K562 (cell line): ENCODE measurements around the gene HAPSTR1. TPM values are rescaled to one million over a fixed set of nuclear protein-coding genes. Genes with fewer than 3 reads are reported as not detected.

Source experiments
- ATF1 ChIP-seq, 2 experiments: fragments of 450-650 bp in 1 of 2; IDR thresholded peaks; 2 replicates each; pipeline ENCODE4 v1.6.1; 2016; ENCODE audit warnings: missing compliant biosample characterization in 1 of 2, missing genetic modification characterization in 1 of 2
- MAZ ChIP-seq, 2 experiments: fragments of 450-650 bp in 1 of 2; sonication (generic) in 1 of 2; formaldehyde crosslinking; IDR thresholded peaks in 1 of 2; conservative IDR thresholded peaks in 1 of 2; 2 replicates each; pipeline versions ENCODE4 v1.4.0 to v1.5.0; 2020; ENCODE audit warnings: mild to moderate bottlenecking in 1 of 2, missing genetic modification reagents in 1 of 2
- MXI1 ChIP-seq: IDR thresholded peaks from 2 replicates; pipeline ENCODE4 v1.6.1; 2011; ENCODE audit warnings: low read depth, mild to moderate bottlenecking, improper control_type of control experiment, low read length
- TEAD1 ChIP-seq, 2 experiments: fragments of 450-650 bp in 1 of 2; sonication (generic) in 1 of 2; formaldehyde crosslinking; IDR thresholded peaks; 2 replicates each; pipeline versions ENCODE4 v1.4.0 to v1.8.0; 2020 to 2022; ENCODE audit warnings: mild to moderate bottlenecking in 2 of 2, missing genetic modification reagents in 1 of 2
- TEAD4 ChIP-seq, 2 experiments: sonication (generic) in 1 of 2; formaldehyde crosslinking in 1 of 2; IDR thresholded peaks; 2 replicates each; pipeline versions ENCODE4 v1.6.1 to v1.8.0; 2012 to 2022; ENCODE audit warnings: borderline replicate concordance in 1 of 2, inconsistent platforms in 1 of 2, low read length in 1 of 2, mild to moderate bottlenecking in 1 of 2, missing genetic modification reagents in 1 of 2
- ZFP36 ChIP-seq: fragments of 150-350 bp; IDR thresholded peaks from 2 replicates; pipeline ENCODE4 v1.6.1; 2018; ENCODE audit warnings: low read length, low read depth; ENCODE audit not compliant: partially characterized antibody
- ZNF699 ChIP-seq: fragments of 250-450 bp; sonication (Bioruptor Pico); IDR thresholded peaks from 2 replicates; pipeline ENCODE4 v1.8.0; 2021; ENCODE audit warnings: mild to moderate bottlenecking, moderate library complexity; ENCODE audit not compliant: insufficient replicate concordance
- ZNF79 ChIP-seq: fragments of 250-450 bp; sonication (Bioruptor Pico); IDR thresholded peaks from 2 replicates; pipeline ENCODE4 v1.4.0; 2020; ENCODE audit warnings: low read depth, mild to moderate bottlenecking, moderate library complexity
- polyA plus RNA-seq, 8 experiments: library from polyadenylated mRNA; depleted of rRNA in 4 of 8; stranded (reverse) in 5 of 8; unstranded in 3 of 8; fragments of >200 nt; fragmentation: Nextera tagmentation in 2 of 8; fragmentation: Illumina TruSeq in 1 of 8; extraction: Ambion mirVana in 2 of 8; extraction: Trizol in 1 of 8; gene quantifications; 2 replicates each; pipeline versions ENCODE4 v1.2.1 to v1.2.3, GENCODE V29; 2011 to 2014; ENCODE audit warnings: inconsistent platforms in 1 of 8, missing spikeins in 1 of 8
- total RNA-seq, 7 experiments: library from RNA; depleted of rRNA in 6 of 7; stranded (reverse); fragments of >200 nt in 6 of 7; fragmentation: Illumina TruSeq in 2 of 7; extraction: Trizol in 2 of 7; gene quantifications; 2 replicates each; pipeline versions ENCODE4 v1.2.1 to v1.2.3, GENCODE V29; 2011 to 2021; ENCODE audit warnings: low replicate concordance in 1 of 7
- TF ChIP-seq, protein P1 (sequence below): IDR thresholded peaks from 2 replicates; pipeline ENCODE4 v1.6.1; 2014; ENCODE audit warnings: antibody characterized with exemption
- TF ChIP-seq, protein P2 (sequence below): fragments of 450-650 bp; IDR thresholded peaks from 2 replicates; pipeline ENCODE4 v1.7.1; 2018; ENCODE audit warnings: mild to moderate bottlenecking, low read depth; ENCODE audit not compliant: partially characterized antibody
- TF ChIP-seq, protein P3 (sequence below): sonication (generic); formaldehyde crosslinking; IDR thresholded peaks from 2 replicates; pipeline ENCODE4 v1.8.0; 2023; ENCODE audit warnings: mild to moderate bottlenecking, missing genetic modification reagents
- TF ChIP-seq, protein P4 (sequence below), 2 experiments: fragments of 450-650 bp in 1 of 2; sonication (generic) in 1 of 2; formaldehyde crosslinking in 1 of 2; IDR thresholded peaks in 1 of 2; conservative IDR thresholded peaks in 1 of 2; 2 replicates each; pipeline versions ENCODE4 v1.6.1 to v1.8.1; 2016 to 2023; ENCODE audit warnings: mild to moderate bottlenecking in 2 of 2, moderate library complexity in 2 of 2, inconsistent platforms in 1 of 2, missing genetic modification reagents in 1 of 2
- TF ChIP-seq, protein P5 (sequence below): fragments of 450-650 bp; formaldehyde crosslinking; IDR thresholded peaks from 2 replicates; pipeline ENCODE4 v1.4.0; 2022; ENCODE audit warnings: missing genetic modification characterization
- TF ChIP-seq, protein P6 (sequence below): fragments of 450-650 bp; IDR thresholded peaks from 2 replicates; pipeline ENCODE4 v1.6.1; 2017; ENCODE audit warnings: mild to moderate bottlenecking, moderate library complexity

The HAPSTR1 gene
- total and polyA plus RNA-seq, 9 of the 15 experiments (the other 6 are each of a cell fraction or from before 2014, with no cell fraction given), result 10.8 to 67.9 (median 36.5) TPM

DNA sequence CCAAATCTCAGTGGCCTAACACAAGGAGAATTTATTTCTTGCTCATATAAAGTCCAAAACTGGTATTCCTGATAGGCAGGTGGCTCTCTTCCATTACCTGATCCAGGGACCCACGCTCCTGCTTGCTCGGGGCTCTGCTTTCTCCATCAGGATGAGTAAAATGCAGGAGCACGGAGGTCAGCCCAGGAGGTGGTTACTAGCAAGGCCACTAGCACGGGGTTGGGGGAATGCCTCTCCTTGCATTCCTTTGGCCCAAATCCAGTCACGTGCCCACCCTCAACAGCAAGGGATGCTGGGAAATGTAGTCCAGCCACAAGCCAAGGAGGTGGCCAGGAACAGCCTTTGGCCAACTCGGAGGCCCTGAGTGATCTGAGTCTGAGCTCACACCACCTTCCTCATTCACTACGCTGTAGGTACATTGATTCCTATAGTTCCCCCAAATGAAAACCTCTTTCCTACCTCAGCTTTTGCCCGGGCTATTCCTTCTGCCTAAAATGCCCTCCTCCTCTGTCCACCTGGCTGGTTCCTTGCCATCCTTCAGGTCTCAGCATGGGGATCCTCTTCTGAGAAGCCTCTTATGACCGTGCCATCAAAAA lies 38.3 kb upstream of the HAPSTR1 start (continued):
- TF ChIP-seq, protein P1, sequence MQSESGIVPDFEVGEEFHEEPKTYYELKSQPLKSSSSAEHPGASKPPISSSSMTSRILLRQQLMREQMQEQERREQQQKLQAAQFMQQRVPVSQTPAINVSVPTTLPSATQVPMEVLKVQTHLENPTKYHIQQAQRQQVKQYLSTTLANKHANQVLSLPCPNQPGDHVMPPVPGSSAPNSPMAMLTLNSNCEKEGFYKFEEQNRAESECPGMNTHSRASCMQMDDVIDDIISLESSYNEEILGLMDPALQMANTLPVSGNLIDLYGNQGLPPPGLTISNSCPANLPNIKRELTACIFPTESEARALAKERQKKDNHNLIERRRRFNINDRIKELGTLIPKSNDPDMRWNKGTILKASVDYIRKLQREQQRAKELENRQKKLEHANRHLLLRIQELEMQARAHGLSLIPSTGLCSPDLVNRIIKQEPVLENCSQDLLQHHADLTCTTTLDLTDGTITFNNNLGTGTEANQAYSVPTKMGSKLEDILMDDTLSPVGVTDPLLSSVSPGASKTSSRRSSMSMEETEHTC, result peak; percentile 78; the same call in 1 of the 2 replicates
- TF ChIP-seq MXI1 (no peak), ZNF79 (CRISPR knock-in tag) (no peak), TEAD4 (IDR thresholded peaks at IDR 0.05; ENCODE audit: low read length) (peak; percentile 69), TEAD4 (CRISPR knock-in tag; IDR thresholded peaks at IDR 0.05; ENCODE audit: borderline replicate concordance) (no peak), ZNF699 (CRISPR knock-in tag) (no peak), TEAD1 (CRISPR knock-in tag; IDR thresholded peaks at IDR 0.05) (peak; percentile 85 to 92), ZFP36 (peak; percentile 7), ATF1 (CRISPR knock-in tag; IDR thresholded peaks at IDR 0.05) (no peak), ATF1 (tag; IDR thresholded peaks at IDR 0.05) (peak; percentile 50), MAZ (CRISPR knock-in tag; conservative IDR thresholded peaks at IDR 0.05 in 1 of 2, IDR thresholded peaks at IDR 0.05 in 1 of 2) (peak in 1 of 2 experiments; percentile 41; a peak in 1 of 4 replicates)
- TF ChIP-seq, protein P2, sequence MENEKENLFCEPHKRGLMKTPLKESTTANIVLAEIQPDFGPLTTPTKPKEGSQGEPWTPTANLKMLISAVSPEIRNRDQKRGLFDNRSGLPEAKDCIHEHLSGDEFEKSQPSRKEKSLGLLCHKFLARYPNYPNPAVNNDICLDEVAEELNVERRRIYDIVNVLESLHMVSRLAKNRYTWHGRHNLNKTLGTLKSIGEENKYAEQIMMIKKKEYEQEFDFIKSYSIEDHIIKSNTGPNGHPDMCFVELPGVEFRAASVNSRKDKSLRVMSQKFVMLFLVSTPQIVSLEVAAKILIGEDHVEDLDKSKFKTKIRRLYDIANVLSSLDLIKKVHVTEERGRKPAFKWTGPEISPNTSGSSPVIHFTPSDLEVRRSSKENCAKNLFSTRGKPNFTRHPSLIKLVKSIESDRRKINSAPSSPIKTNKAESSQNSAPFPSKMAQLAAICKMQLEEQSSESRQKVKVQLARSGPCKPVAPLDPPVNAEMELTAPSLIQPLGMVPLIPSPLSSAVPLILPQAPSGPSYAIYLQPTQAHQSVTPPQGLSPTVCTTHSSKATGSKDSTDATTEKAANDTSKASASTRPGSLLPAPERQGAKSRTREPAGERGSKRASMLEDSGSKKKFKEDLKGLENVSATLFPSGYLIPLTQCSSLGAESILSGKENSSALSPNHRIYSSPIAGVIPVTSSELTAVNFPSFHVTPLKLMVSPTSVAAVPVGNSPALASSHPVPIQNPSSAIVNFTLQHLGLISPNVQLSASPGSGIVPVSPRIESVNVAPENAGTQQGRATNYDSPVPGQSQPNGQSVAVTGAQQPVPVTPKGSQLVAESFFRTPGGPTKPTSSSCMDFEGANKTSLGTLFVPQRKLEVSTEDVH, result peak; percentile 11
- TF ChIP-seq, protein P3, sequence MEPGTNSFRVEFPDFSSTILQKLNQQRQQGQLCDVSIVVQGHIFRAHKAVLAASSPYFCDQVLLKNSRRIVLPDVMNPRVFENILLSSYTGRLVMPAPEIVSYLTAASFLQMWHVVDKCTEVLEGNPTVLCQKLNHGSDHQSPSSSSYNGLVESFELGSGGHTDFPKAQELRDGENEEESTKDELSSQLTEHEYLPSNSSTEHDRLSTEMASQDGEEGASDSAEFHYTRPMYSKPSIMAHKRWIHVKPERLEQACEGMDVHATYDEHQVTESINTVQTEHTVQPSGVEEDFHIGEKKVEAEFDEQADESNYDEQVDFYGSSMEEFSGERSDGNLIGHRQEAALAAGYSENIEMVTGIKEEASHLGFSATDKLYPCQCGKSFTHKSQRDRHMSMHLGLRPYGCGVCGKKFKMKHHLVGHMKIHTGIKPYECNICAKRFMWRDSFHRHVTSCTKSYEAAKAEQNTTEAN (CRISPR knock-in tag), result no peak
- TF ChIP-seq, protein P4, sequence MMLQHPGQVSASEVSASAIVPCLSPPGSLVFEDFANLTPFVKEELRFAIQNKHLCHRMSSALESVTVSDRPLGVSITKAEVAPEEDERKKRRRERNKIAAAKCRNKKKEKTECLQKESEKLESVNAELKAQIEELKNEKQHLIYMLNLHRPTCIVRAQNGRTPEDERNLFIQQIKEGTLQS (IDR thresholded peaks at IDR 0.05), result peak; percentile 35; the same call in 1 of the 2 replicates
- TF ChIP-seq, protein P4 (CRISPR knock-in tag; conservative IDR thresholded peaks at IDR 0.05), result no peak
- TF ChIP-seq, protein P5, sequence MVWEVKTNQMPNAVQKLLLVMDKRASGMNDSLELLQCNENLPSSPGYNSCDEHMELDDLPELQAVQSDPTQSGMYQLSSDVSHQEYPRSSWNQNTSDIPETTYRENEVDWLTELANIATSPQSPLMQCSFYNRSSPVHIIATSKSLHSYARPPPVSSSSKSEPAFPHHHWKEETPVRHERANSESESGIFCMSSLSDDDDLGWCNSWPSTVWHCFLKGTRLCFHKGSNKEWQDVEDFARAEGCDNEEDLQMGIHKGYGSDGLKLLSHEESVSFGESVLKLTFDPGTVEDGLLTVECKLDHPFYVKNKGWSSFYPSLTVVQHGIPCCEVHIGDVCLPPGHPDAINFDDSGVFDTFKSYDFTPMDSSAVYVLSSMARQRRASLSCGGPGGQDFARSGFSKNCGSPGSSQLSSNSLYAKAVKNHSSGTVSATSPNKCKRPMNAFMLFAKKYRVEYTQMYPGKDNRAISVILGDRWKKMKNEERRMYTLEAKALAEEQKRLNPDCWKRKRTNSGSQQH (CRISPR knock-in tag), result no peak; the same call in 1 of the 2 replicates
- TF ChIP-seq, protein P6, sequence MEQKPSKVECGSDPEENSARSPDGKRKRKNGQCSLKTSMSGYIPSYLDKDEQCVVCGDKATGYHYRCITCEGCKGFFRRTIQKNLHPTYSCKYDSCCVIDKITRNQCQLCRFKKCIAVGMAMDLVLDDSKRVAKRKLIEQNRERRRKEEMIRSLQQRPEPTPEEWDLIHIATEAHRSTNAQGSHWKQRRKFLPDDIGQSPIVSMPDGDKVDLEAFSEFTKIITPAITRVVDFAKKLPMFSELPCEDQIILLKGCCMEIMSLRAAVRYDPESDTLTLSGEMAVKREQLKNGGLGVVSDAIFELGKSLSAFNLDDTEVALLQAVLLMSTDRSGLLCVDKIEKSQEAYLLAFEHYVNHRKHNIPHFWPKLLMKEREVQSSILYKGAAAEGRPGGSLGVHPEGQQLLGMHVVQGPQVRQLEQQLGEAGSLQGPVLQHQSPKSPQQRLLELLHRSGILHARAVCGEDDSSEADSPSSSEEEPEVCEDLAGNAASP, result no peak
